Vagina (tissue), 2 donors: Measurements from ENCODE around the gene CEP152.

Experiments
- CTCF ChIP-seq, 3 experiments: fragments of 450-650 bp in 2 of 3; fragments of 200-600 bp in 1 of 3; sonication (generic) in 1 of 3; IDR thresholded peaks; one replicate each; pipeline ENCODE4 v1.5.1; 2017 to 2019; ENCODE audit warnings: antibody characterized with exemption in 3 of 3, mild to moderate bottlenecking in 2 of 3, moderate library complexity in 2 of 3
- POLR2A ChIP-seq, 2 donors: fragments of 450-650 bp; IDR thresholded peaks; one replicate each; pipeline ENCODE4 v1.6.1; 2017; ENCODE audit warnings: antibody characterized with exemption in 2 of 2, mild to moderate bottlenecking in 2 of 2, moderate library complexity in 2 of 2
- POLR2AphosphoS5 ChIP-seq, 2 donors: sonication (generic); formaldehyde crosslinking; IDR thresholded peaks; one replicate each; pipeline ENCODE4 v1.9.0; 2017; ENCODE audit warnings: antibody characterized with exemption in 2 of 2, mild to moderate bottlenecking in 2 of 2, low read depth in 1 of 2; ENCODE audit not compliant: insufficient read depth in 1 of 2

DNA sequence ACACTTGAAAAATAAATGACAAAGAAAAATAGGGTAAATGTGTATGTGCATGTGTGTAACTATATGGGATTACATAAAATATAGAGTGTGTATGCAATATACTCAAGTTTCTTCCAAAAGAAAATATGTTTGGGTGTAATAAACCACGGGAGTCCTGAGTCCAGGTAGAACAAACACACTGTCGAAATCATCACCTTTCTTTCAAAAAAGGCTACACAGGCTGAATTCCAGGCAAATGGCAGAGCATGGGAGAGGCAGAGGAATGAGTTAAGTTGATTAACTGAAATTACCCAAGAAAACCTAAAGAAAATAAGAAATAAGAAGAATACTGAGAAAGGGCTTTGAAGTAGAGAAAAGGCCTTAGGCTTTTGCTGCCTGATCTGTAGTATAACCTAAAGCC is 26.1 kb downstream of the CEP152 start:
- TF ChIP-seq CTCF (IDR thresholded peaks at IDR 0.05) (no peak), POLR2AphosphoS5 (IDR thresholded peaks at IDR 0.05; ENCODE audit: insufficient read depth in 1 of 2, low read depth in 1 of 2) (no peak), POLR2A (IDR thresholded peaks at IDR 0.05) (no peak)
